Measurements from ENCODE around the gene TCTN3. TPM values are rescaled to one million over a fixed set of nuclear protein-coding genes. Genes with fewer than 3 reads are reported as not detected.

Gene TCTN3
- total RNA-seq, 4 donors from 2014 or later: 6.3 to 8.6 (median 6.8) TPM

GRCh38 chr10:95616446-95616845 is 77.3 kb downstream of the TCTN3 start:
- Histone ChIP-seq H3K4me3 (no peak overlapping the region), H3K27me3 (no peaks in the 10 kb centered on the region), H3K4me1 (no peaks in the 10 kb centered on the region), H3K36me3 (peaks cover 0 to 28% of the 10 kb centered on the region in 2 donors), H3K9me3 (no peaks in the 10 kb centered on the region), H3K27ac (no peak overlapping the region)
- TF ChIP-seq CTCF (IDR thresholded peaks at IDR 0.05 in 4 of 5, conservative IDR thresholded peaks at IDR 0.05 in 1 of 5): no peak
- no peak for TF ChIP-seq POLR2A (IDR thresholded peaks at IDR 0.05)
- intact Hi-C loops (cut with DNase I; ENCODE audit: low total_unique reads): no loop called here
- DNase-seq (no peak), ATAC-seq (no peak)
- in situ Hi-C loops (cut with MboI; ENCODE audit: low sequenced_read_pairs in 4 of 4): loop anchor here in 3 of 4 donors (10.0 to 25.0 kb wide), 3 partner anchors 379 to 404 kb away; no protein-coding TSS in a partner anchor

Other genes with a start within 250 kb of the TCTN3 start
- gene SORBS1, start 132.6 kb downstream of the TCTN3 start, total RNA-seq: 100 to 1,000 TPM; 146 to 331 (median 186) TPM
- 1 to 10 TPM; 2.6 to 6.7 (median 5.7) TPM for gene ALDH18A1, start 37.2 kb downstream of the TCTN3 start, total RNA-seq
- 1 to 10 TPM; 1.7 to 6.9 (median 3.8) TPM for gene ENTPD1, start 62.2 kb upstream of the TCTN3 start, total RNA-seq
- under 1 TPM in 3 of 4 donors, not detected in 1; 0.13 to 0.36 (median 0.31) TPM for gene CC2D2B, start 214.0 kb upstream of the TCTN3 start, total RNA-seq

Data from gastrocnemius medialis (tissue), 4 donors.